Body of pancreas (tissue), 4 donors: ENCODE measurements around the gene KATNAL2.
"Not testable (repeated sequence)": the region's sequence is repeated elsewhere in the genome, so short reads cannot be mapped to it uniquely, and the experiment has no call there.

Source experiments
- POLR2A ChIP-seq, 3 donors: fragments of 450-650 bp; IDR thresholded peaks; one replicate each; pipeline ENCODE4 v1.6.1; 2016; ENCODE audit warnings: antibody characterized with exemption in 3 of 3, mild to moderate bottlenecking in 2 of 3
- TF ChIP-seq, protein P1 (sequence below), 7 experiments: fragments of 450-650 bp in 4 of 7; fragments of 200-600 bp in 3 of 7; sonication (generic) in 3 of 7; IDR thresholded peaks; one replicate each; pipeline ENCODE4 v1.5.1; 2016 to 2019; ENCODE audit warnings: antibody characterized with exemption in 7 of 7

DNA sequence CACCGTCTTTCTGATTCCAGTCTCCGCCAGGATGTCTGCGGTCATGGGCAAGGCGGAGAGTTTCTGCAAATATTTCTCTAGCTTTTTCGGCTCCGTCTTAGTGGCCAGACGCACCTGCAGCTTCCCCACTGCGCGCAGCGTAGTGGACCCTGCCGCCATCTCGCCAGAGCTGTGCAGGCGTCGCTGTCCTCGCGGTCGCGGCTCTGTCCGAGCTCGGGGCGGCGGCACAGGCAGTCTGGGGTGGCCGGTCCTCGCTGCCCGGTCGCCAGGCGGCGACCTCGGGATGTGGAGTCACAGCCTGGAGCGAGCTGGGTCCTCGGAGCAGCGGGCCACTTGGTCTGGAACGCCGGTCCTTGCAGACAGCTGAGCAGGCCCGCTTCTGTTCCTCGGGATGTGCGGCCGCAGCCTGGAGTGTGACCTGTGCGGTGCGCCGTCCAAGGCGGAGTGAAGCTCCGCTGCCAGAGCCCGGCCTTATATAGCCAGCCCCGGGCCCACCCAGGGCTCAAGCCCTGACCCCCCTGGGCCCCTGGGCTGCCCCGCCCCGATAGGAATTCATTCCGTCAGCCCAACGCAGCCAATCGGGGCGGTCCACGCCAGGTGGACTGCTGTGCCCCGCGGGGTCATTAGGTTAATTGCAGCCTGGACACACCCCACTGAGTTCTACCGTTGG, 112.4 kb downstream of the KATNAL2 start:
- TF ChIP-seq POLR2A (IDR thresholded peaks at IDR 0.05): not testable (repeated sequence)
- TF ChIP-seq, protein P1, sequence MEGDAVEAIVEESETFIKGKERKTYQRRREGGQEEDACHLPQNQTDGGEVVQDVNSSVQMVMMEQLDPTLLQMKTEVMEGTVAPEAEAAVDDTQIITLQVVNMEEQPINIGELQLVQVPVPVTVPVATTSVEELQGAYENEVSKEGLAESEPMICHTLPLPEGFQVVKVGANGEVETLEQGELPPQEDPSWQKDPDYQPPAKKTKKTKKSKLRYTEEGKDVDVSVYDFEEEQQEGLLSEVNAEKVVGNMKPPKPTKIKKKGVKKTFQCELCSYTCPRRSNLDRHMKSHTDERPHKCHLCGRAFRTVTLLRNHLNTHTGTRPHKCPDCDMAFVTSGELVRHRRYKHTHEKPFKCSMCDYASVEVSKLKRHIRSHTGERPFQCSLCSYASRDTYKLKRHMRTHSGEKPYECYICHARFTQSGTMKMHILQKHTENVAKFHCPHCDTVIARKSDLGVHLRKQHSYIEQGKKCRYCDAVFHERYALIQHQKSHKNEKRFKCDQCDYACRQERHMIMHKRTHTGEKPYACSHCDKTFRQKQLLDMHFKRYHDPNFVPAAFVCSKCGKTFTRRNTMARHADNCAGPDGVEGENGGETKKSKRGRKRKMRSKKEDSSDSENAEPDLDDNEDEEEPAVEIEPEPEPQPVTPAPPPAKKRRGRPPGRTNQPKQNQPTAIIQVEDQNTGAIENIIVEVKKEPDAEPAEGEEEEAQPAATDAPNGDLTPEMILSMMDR (IDR thresholded peaks at IDR 0.05): not testable (repeated sequence)
